ENCODE results near the gene AHCYL1.

The AHCYL1 gene

GRCh38 chr1:109959974-109960744 is 24.4 kb upstream of the AHCYL1 start:
- H3K4me1 Mint-ChIP-seq (ENCODE audit: low read depth), result no peaks in the 10 kb centered on the region
- intact Hi-C loops (cut with micrococcal nuclease), result no loop called here
- H3K27me3 Mint-ChIP-seq, result peaks cover 7% of the 10 kb centered on the region
- H3K4me3 Mint-ChIP-seq, result no peak overlapping the region
- H3K9me3 Mint-ChIP-seq, result peaks cover 3% of the 10 kb centered on the region
- no peaks in the 10 kb centered on the region for H3K36me3 Mint-ChIP-seq (ENCODE audit: low read depth)
- no peak overlapping the region for H3K27ac Mint-ChIP-seq

- intact Hi-C loops (cut with micrococcal nuclease), result no loop called here
- H3K27ac Mint-ChIP-seq, result no peak overlapping the region
- H3K27me3 Mint-ChIP-seq, result peaks cover 7% of the 10 kb centered on the region
- no peaks in the 10 kb centered on the region for H3K36me3 Mint-ChIP-seq (ENCODE audit: low read depth)
- no peaks in the 10 kb centered on the region for H3K4me1 Mint-ChIP-seq (ENCODE audit: low read depth)
- H3K9me3 Mint-ChIP-seq, result peaks cover 8% of the 10 kb centered on the region
- H3K4me3 Mint-ChIP-seq, result no peak overlapping the region
Observed at GRCh38 chr1:109960745-109961094, 23.8 kb upstream of the AHCYL1 start.

GRCh38 chr1:109963864-109964263 is 20.7 kb upstream of the AHCYL1 start:
- Mint-ChIP-seq H3K27ac (no peak overlapping the region), H3K27me3 (peaks cover 5% of the 10 kb centered on the region), H3K4me3 (no peak overlapping the region), H3K4me1 (ENCODE audit: low read depth) (no peaks in the 10 kb centered on the region), H3K36me3 (ENCODE audit: low read depth) (no peaks in the 10 kb centered on the region), H3K9me3 (peaks cover 9% of the 10 kb centered on the region)
- intact Hi-C loops (cut with micrococcal nuclease), result no loop called here

- peaks cover 21% of the 10 kb centered on the region for H3K9me3 Mint-ChIP-seq
- no peaks in the 10 kb centered on the region for H3K27me3 Mint-ChIP-seq
- intact Hi-C loops (cut with micrococcal nuclease), result no loop called here
- H3K27ac Mint-ChIP-seq, result no peak overlapping the region
- H3K4me3 Mint-ChIP-seq, result no peak overlapping the region
- H3K36me3 Mint-ChIP-seq (ENCODE audit: low read depth), result no peaks in the 10 kb centered on the region
- no peaks in the 10 kb centered on the region for H3K4me1 Mint-ChIP-seq (ENCODE audit: low read depth)
Observed at GRCh38 chr1:109969146-109969829, 15.3 kb upstream of the AHCYL1 start.

GRCh38 chr1:109969907-109970306 is 14.7 kb upstream of the AHCYL1 start:
- Mint-ChIP-seq H3K9me3 (peaks cover 20% of the 10 kb centered on the region), H3K36me3 (ENCODE audit: low read depth) (no peaks in the 10 kb centered on the region), H3K4me1 (ENCODE audit: low read depth) (no peaks in the 10 kb centered on the region), H3K4me3 (no peak overlapping the region), H3K27me3 (no peaks in the 10 kb centered on the region), H3K27ac (no peak overlapping the region)
- intact Hi-C loops (cut with micrococcal nuclease), result no loop called here

GRCh38 chr1:109971559-109971958 is 13.0 kb upstream of the AHCYL1 start:
- Mint-ChIP-seq H3K36me3 (ENCODE audit: low read depth) (no peaks in the 10 kb centered on the region), H3K4me3 (no peak overlapping the region), H3K9me3 (peaks cover 11% of the 10 kb centered on the region), H3K4me1 (ENCODE audit: low read depth) (no peaks in the 10 kb centered on the region), H3K27ac (no peak overlapping the region), H3K27me3 (no peaks in the 10 kb centered on the region)
- intact Hi-C loops (cut with micrococcal nuclease), result no loop called here

GRCh38 chr1:109974191-109974590 is 10.4 kb upstream of the AHCYL1 start:
- H3K4me1 Mint-ChIP-seq (ENCODE audit: low read depth), result peaks cover 9% of the 10 kb centered on the region
- no peak overlapping the region for H3K4me3 Mint-ChIP-seq
- no peak overlapping the region for H3K27ac Mint-ChIP-seq
- intact Hi-C loops (cut with micrococcal nuclease), result no loop called here
- peaks cover 11% of the 10 kb centered on the region for H3K9me3 Mint-ChIP-seq
- no peaks in the 10 kb centered on the region for H3K36me3 Mint-ChIP-seq (ENCODE audit: low read depth)
- H3K27me3 Mint-ChIP-seq, result peaks cover 3% of the 10 kb centered on the region

- Mint-ChIP-seq H3K4me1 (ENCODE audit: low read depth) (peaks cover 17% of the 10 kb centered on the region), H3K27me3 (peaks cover 3% of the 10 kb centered on the region), H3K9me3 (no peaks in the 10 kb centered on the region), H3K27ac (no peak overlapping the region), H3K4me3 (no peak overlapping the region), H3K36me3 (ENCODE audit: low read depth) (no peaks in the 10 kb centered on the region)
- intact Hi-C loops (cut with micrococcal nuclease), result no loop called here
Observed at GRCh38 chr1:109975718-109976117, 8.8 kb upstream of the AHCYL1 start.

- Mint-ChIP-seq H3K27ac (no peak overlapping the region), H3K36me3 (ENCODE audit: low read depth) (no peaks in the 10 kb centered on the region), H3K27me3 (peaks cover 7% of the 10 kb centered on the region), H3K9me3 (no peaks in the 10 kb centered on the region), H3K4me3 (no peak overlapping the region), H3K4me1 (ENCODE audit: low read depth) (peaks cover 17% of the 10 kb centered on the region)
- intact Hi-C loops (cut with micrococcal nuclease), result no loop called here
Observed at GRCh38 chr1:109976762-109977161, 7.8 kb upstream of the AHCYL1 start.

GRCh38 chr1:109977225-109977624 is 7.3 kb upstream of the AHCYL1 start:
- H3K36me3 Mint-ChIP-seq (ENCODE audit: low read depth), result no peaks in the 10 kb centered on the region
- no peak overlapping the region for H3K27ac Mint-ChIP-seq
- no peaks in the 10 kb centered on the region for H3K9me3 Mint-ChIP-seq
- peaks cover 7% of the 10 kb centered on the region for H3K27me3 Mint-ChIP-seq
- no peak overlapping the region for H3K4me3 Mint-ChIP-seq
- intact Hi-C loops (cut with micrococcal nuclease), result no loop called here
- H3K4me1 Mint-ChIP-seq (ENCODE audit: low read depth), result peaks cover 17% of the 10 kb centered on the region

GRCh38 chr1:109977657-109978378 is 6.7 kb upstream of the AHCYL1 start:
- peaks cover 7% of the 10 kb centered on the region for H3K27me3 Mint-ChIP-seq

GRCh38 chr1:109978761-109979488 is 5.6 kb upstream of the AHCYL1 start:
- Mint-ChIP-seq H3K9me3 (no peaks in the 10 kb centered on the region), H3K36me3 (ENCODE audit: low read depth) (no peaks in the 10 kb centered on the region), H3K4me3 (no peak overlapping the region), H3K27ac (no peak overlapping the region), H3K27me3 (peaks cover 7% of the 10 kb centered on the region), H3K4me1 (ENCODE audit: low read depth) (peaks cover 17% of the 10 kb centered on the region)
- intact Hi-C loops (cut with micrococcal nuclease), result no loop called here

More at GRCh38 chr1:109977657-109978378, 6.7 kb upstream of the AHCYL1 start:
- intact Hi-C loops (cut with micrococcal nuclease), result no loop called here
- no peak overlapping the region for H3K4me3 Mint-ChIP-seq
- H3K36me3 Mint-ChIP-seq (ENCODE audit: low read depth), result no peaks in the 10 kb centered on the region
- no peaks in the 10 kb centered on the region for H3K9me3 Mint-ChIP-seq
- H3K4me1 Mint-ChIP-seq (ENCODE audit: low read depth), result peaks cover 17% of the 10 kb centered on the region
- no peak overlapping the region for H3K27ac Mint-ChIP-seq

- Mint-ChIP-seq H3K4me1 (ENCODE audit: low read depth) (peaks cover 17% of the 10 kb centered on the region), H3K9me3 (no peaks in the 10 kb centered on the region), H3K4me3 (no peak overlapping the region), H3K27me3 (peaks cover 7% of the 10 kb centered on the region), H3K27ac (no peak overlapping the region), H3K36me3 (ENCODE audit: low read depth) (peaks cover 2% of the 10 kb centered on the region)
- intact Hi-C loops (cut with micrococcal nuclease), result loop anchor here (5.0 kb wide), 1 partner anchor 337 kb away; no protein-coding TSS in a partner anchor
Observed at GRCh38 chr1:109979489-109980091, 5.0 kb upstream of the AHCYL1 start.
